MCF 10A (cell line): ENCODE results near the gene CELSR1. TPM values are rescaled to one million over a fixed set of nuclear protein-coding genes. Genes with fewer than 3 reads are reported as not detected.

ENCODE experiments used
- BruUV-seq: library from RNA; stranded (reverse); fragments of 400-500 nt; replicated peaks from 2 replicates; lab custom pipeline; 2021; lab: Mats Ljungman, UMichigan
- CTCF ChIA-PET: fragments of 300-600 bp; sonication (Branson Sonifier 250); formaldehyde crosslinking; extraction: SDS; loops from one replicate; lab custom pipeline; 2021; ENCODE audit warnings: antibody characterized with exemption, inconsistent platforms; lab: Yijun Ruan, JAX
- POLR2A ChIA-PET: fragments of 300-600, 350-650 bp; sonication (Branson Sonifier 250); formaldehyde crosslinking; extraction: SDS; loops from one replicate; lab custom pipeline; 2020; ENCODE audit warnings: antibody characterized with exemption, inconsistent platforms; lab: Yijun Ruan, JAX
- DNase-seq: peaks from one replicate; pipeline ENCODE4 v3.0.0-alpha.2; 2018; ENCODE audit not compliant: unreplicated experiment
- H3K27ac Mint-ChIP-seq: one replicate; pipeline ENCODE4 v1.8.0; 2022; ENCODE audit warnings: mild to moderate bottlenecking, low read depth, mixed read lengths; ENCODE audit not compliant: unreplicated experiment
- H3K27me3 Mint-ChIP-seq: one replicate; pipeline ENCODE4 v1.8.0; 2022; ENCODE audit warnings: mixed read lengths; ENCODE audit not compliant: insufficient read depth, unreplicated experiment
- H3K36me3 Mint-ChIP-seq: one replicate; pipeline ENCODE4 v1.8.0; 2022; ENCODE audit warnings: mild to moderate bottlenecking, moderate library complexity, mixed read lengths; ENCODE audit not compliant: insufficient read depth, unreplicated experiment
- H3K4me1 Mint-ChIP-seq: one replicate; pipeline ENCODE4 v1.8.0; 2022; ENCODE audit warnings: mixed read lengths; ENCODE audit not compliant: insufficient read depth, unreplicated experiment
- H3K4me3 Mint-ChIP-seq: one replicate; pipeline ENCODE4 v1.8.0; 2022; ENCODE audit warnings: mild to moderate bottlenecking, moderate library complexity, mixed read lengths; ENCODE audit not compliant: unreplicated experiment
- H3K9me3 Mint-ChIP-seq: one replicate; pipeline ENCODE4 v1.8.0; 2022; ENCODE audit warnings: mixed read lengths; ENCODE audit not compliant: unreplicated experiment
- CTCF ChIP-seq: fragments of 200-600 bp; IDR thresholded peaks from one replicate; pipeline ENCODE4 v1.8.0; 2022; ENCODE audit warnings: antibody characterized with exemption, mild to moderate bottlenecking; ENCODE audit not compliant: unreplicated experiment
- intact Hi-C: fragments of 100-400 bp; cut with micrococcal nuclease; formaldehyde crosslinking; loops from 2 replicates; pipeline ENCODE4 v1.14.1; 2022
- total RNA-seq: library from RNA; stranded (reverse); gene quantifications from 2 replicates; pipeline ENCODE4 v1.2.3, GENCODE V29; 2022

The CELSR1 gene
- total RNA-seq, 1 experiment from 2014 or later, result 49.1 TPM

DNA sequence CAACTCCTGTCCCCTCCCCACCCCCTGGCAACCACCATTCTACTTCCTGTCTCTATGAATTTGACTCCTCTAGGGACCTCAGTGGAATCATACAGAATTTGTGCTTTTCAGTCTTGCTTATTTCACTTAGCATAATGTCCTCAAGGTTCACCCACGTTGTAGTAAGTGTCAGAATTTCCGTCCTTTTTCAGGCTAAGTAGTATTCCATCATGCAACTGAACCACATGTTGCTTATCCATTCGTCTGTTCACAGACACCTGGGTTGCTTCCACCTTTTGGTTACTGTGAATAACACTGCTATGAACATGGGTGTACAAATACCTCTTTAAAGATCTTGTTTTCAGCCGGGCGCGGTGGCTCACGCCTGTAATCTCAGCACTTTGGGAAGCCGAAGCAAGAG, 16.5 kb downstream of the CELSR1 start:
- DNase-seq, result no peak
- Mint-ChIP-seq H3K4me1 (peaks cover 20% of the 10 kb centered on the region), H3K36me3 (peaks cover 16% of the 10 kb centered on the region), H3K9me3 (no peaks in the 10 kb centered on the region), H3K27ac (no peak overlapping the region), H3K4me3 (no peak overlapping the region), H3K27me3 (no peaks in the 10 kb centered on the region)
- ChIA-PET CTCF (no interaction called here), POLR2A (no interaction called here)
- intact Hi-C loops, result no loop called here
- no TSS peak for BruUV-seq
- TF ChIP-seq CTCF, result no peak

- no peak overlapping the region for H3K27ac Mint-ChIP-seq
- BruUV-seq, result no TSS peak
- H3K9me3 Mint-ChIP-seq, result no peaks in the 10 kb centered on the region
- no peaks in the 10 kb centered on the region for H3K27me3 Mint-ChIP-seq
- intact Hi-C loops, result no loop called here
- no peak for DNase-seq
- peaks cover 17% of the 10 kb centered on the region for H3K4me1 Mint-ChIP-seq
- TF ChIP-seq CTCF, result no peak
- no peak overlapping the region for H3K4me3 Mint-ChIP-seq
- peaks cover 19% of the 10 kb centered on the region for H3K36me3 Mint-ChIP-seq
- POLR2A ChIA-PET, result no interaction called here
- CTCF ChIA-PET, result no interaction called here
These were observed 18.0 kb downstream of the CELSR1 start for GRCh38 chr22:46519377-46519776.

DNA sequence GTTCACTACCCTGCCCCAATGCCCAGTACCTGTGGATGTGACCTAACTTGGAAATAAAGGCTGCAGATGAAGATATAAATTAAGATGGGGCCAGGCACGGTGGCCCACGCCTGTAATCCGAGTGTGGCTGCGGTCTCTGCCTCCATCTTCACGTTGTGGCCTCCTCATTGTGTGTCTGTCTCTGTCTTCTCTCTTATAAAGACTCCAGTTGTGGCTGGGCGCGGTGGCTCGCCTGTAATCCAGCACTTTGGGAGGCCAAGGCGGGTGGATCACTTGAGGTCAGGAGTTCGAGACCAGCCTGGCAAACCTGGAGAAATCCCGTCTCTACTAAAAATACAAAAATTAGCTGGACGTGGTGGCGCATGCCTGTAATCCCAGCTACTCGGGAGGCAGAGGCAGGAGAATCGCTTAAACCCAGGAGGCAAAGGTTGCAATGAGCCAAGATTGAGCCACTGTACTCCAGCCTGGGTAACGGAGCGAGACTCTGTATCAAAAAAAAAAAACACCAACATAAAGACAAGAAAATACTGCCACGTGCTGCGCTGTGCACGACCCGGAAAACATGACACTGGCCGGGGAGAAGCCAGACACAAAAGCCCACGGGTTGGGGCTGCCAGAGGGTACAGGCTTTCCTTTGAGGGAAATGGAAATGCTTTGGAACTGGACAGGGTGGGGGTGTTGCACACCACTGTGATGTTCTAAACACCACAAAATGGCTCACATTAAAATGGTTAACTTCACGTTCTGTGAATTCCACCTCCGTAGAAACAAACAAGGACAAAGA, 18.7 kb downstream of the CELSR1 start:
- Mint-ChIP-seq H3K27ac (no peak overlapping the region), H3K27me3 (no peaks in the 10 kb centered on the region), H3K4me3 (no peak overlapping the region), H3K9me3 (no peaks in the 10 kb centered on the region), H3K36me3 (peaks cover 19% of the 10 kb centered on the region), H3K4me1 (peaks cover 17% of the 10 kb centered on the region)
- DNase-seq, result no peak
- intact Hi-C loops, result no loop called here
- no peak for TF ChIP-seq CTCF
- ChIA-PET CTCF (no interaction called here), POLR2A (no interaction called here)
- BruUV-seq, result no TSS peak

DNA sequence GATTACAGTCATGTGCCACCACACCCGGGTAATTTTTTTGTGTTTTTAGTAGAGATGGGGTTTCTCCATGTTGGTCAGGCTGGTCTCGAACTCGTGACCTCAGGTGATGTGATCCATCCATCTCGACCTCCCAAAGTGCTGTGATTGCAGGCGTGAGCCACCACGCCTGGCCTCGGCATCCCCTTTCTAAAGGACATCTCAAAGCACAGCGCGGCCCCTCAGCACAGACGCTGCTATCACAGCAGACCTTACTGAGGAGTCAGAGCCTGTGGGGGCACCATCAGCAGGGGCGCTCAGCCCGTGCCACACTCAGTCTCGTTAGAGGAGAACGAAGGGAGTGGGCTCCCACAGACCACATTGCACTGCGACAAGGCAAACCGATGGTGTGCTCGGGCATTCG, 19.4 kb downstream of the CELSR1 start:
- no peak overlapping the region for H3K27ac Mint-ChIP-seq
- BruUV-seq, result no TSS peak

More for the DNA sequence above, 19.4 kb downstream of the CELSR1 start:
- Mint-ChIP-seq H3K4me1 (peaks cover 22% of the 10 kb centered on the region), H3K36me3 (peaks cover 22% of the 10 kb centered on the region), H3K27me3 (no peaks in the 10 kb centered on the region), H3K9me3 (no peaks in the 10 kb centered on the region), H3K4me3 (no peak overlapping the region)
- TF ChIP-seq CTCF, result no peak
- no peak for DNase-seq
- CTCF ChIA-PET, result no interaction called here
- POLR2A ChIA-PET, result no interaction called here
- intact Hi-C loops, result no loop called here
